PC-3 (cell line): ENCODE results near the gene ZNF277. TPM values are rescaled to one million over a fixed set of nuclear protein-coding genes. Genes with fewer than 3 reads are reported as not detected.

Source experiments
- ATAC-seq: fragments of 200-7000 bp; cut with Tn5 transposase; 2 replicates; pipeline ENCODE4 v1.9.1; 2020; ENCODE audit warnings: mild to moderate bottlenecking, moderate library complexity
- BruUV-seq: library from RNA; stranded (reverse); fragments of 400-500 nt; replicated peaks from 2 replicates; lab custom pipeline; 2021; lab: Mats Ljungman, UMichigan
- CTCF ChIA-PET: fragments of 300-600 bp; sonication (Branson Sonifier 250); formaldehyde crosslinking; loops from one replicate; lab custom pipeline; 2022; ENCODE audit warnings: antibody characterized with exemption; lab: Charles Lee
- POLR2A ChIA-PET: fragments of 300-600 bp; sonication (Branson Sonifier 250); formaldehyde crosslinking; loops from one replicate; lab custom pipeline; 2022; ENCODE audit warnings: antibody characterized with exemption; ENCODE audit not compliant: unreplicated experiment; lab: Charles Lee
- DNase-seq: peaks from one replicate; pipeline ENCODE4 v3.0.0-alpha.2; 2015
- H2AFZ ChIP-seq: fragments of 300-600 bp; sonication (generic); 2 replicates; pipeline ENCODE4 v1.6.0; 2016; ENCODE audit warnings: antibody characterized with exemption, low read length
- H3F3A ChIP-seq: fragments of 300-600 bp; sonication (generic); one replicate; pipeline ENCODE4 v1.6.0; 2017; ENCODE audit warnings: antibody characterized with exemption, low read length, control low read depth, mild to moderate bottlenecking; ENCODE audit not compliant: unreplicated experiment
- H3K27ac ChIP-seq: fragments of 300-600 bp; sonication (generic); 2 replicates; pipeline ENCODE4 v1.5.1; 2016; ENCODE audit warnings: mild to moderate bottlenecking, low read length
- H3K27me3 ChIP-seq: fragments of 300-600 bp; sonication (generic); 2 replicates; pipeline ENCODE4 v1.6.1; 2016; ENCODE audit warnings: low read length, mixed read lengths
- H3K36me3 ChIP-seq: fragments of 300-600 bp; sonication (generic); 2 replicates; pipeline ENCODE4 v1.6.1; 2016; ENCODE audit warnings: low read depth, mixed run types, low read length, mixed read lengths
- H3K4me1 ChIP-seq: fragments of 300-600 bp; sonication (generic); 2 replicates; pipeline ENCODE4 v1.5.1; 2016; ENCODE audit warnings: low read length; ENCODE audit not compliant: insufficient read depth
- H3K4me2 ChIP-seq: fragments of 300-600 bp; sonication (generic); 2 replicates; pipeline ENCODE4 v1.6.0; 2016; ENCODE audit warnings: low read length
- H3K4me3 ChIP-seq: fragments of 300-600 bp; sonication (generic); 2 replicates; pipeline ENCODE4 v1.5.1; 2016; ENCODE audit warnings: mild to moderate bottlenecking, low read length, mixed read lengths
- H3K79me2 ChIP-seq: fragments of 300-600 bp; sonication (generic); 2 replicates; pipeline ENCODE4 v1.6.1; 2017; ENCODE audit warnings: low read length, mixed read lengths
- H3K9ac ChIP-seq: fragments of 300-600 bp; sonication (generic); 2 replicates; pipeline ENCODE4 v1.6.0; 2016; ENCODE audit warnings: mild to moderate bottlenecking, low read length
- H3K9me2 ChIP-seq: fragments of 300-600 bp; sonication (generic); replicated peaks from 2 replicates; pipeline ENCODE4 v1.6.1; 2016; ENCODE audit warnings: mixed run types, low read length, mixed read lengths
- H3K9me3 ChIP-seq: fragments of 300-600 bp; sonication (generic); 2 replicates; pipeline ENCODE4 v1.6.1; 2016; ENCODE audit warnings: low read length, mixed read lengths
- H4K20me1 ChIP-seq: fragments of 300-600 bp; sonication (generic); 2 replicates; pipeline ENCODE4 v1.6.1; 2016; ENCODE audit warnings: low read length, mixed read lengths
- CTCF ChIP-seq: fragments of 300-600 bp; sonication (generic); conservative IDR thresholded peaks from 2 replicates; pipeline ENCODE4 v1.5.1; 2017; ENCODE audit warnings: antibody characterized with exemption, low read depth, mild to moderate bottlenecking, low read length
- EZH2 ChIP-seq: fragments of 300-600 bp; sonication (generic); IDR thresholded peaks from one replicate; pipeline ENCODE4 v1.6.1; 2017; ENCODE audit warnings: antibody characterized with exemption, mild to moderate bottlenecking, low read length; ENCODE audit not compliant: unreplicated experiment
- EZH2phosphoT487 ChIP-seq: fragments of 300-600 bp; sonication (generic); IDR thresholded peaks from 2 replicates; pipeline ENCODE4 v1.6.1; 2018; ENCODE audit warnings: mild to moderate bottlenecking, antibody characterized with exemption, low read length, borderline replicate concordance
- intact Hi-C: fragments of 100-400 bp; cut with micrococcal nuclease; formaldehyde crosslinking; loops from 2 replicates; pipeline ENCODE4 v1.9.0; 2023
- total RNA-seq: library from RNA; depleted of rRNA; stranded (reverse); fragments of >200 nt; gene quantifications from 2 replicates; pipeline ENCODE4 v1.2.3, GENCODE V29; 2014

Gene ZNF277
- total RNA-seq, 1 experiment from 2014 or later = 14.0 TPM

- H2AFZ ChIP-seq = no peak overlapping the region
- no peak overlapping the region for H3K27ac ChIP-seq
- H3K4me2 ChIP-seq = no peak overlapping the region
- no peaks in the 10 kb centered on the region for H3K36me3 ChIP-seq
- no peaks in the 10 kb centered on the region for H3F3A ChIP-seq
- CTCF ChIA-PET = no interaction called here
- TF ChIP-seq EZH2 = no peak
- no peak for TF ChIP-seq CTCF
- TF ChIP-seq EZH2phosphoT487 = no peak
- intact Hi-C loops = loop anchor here (2.0 kb wide), 1 partner anchor 21 kb away; no protein-coding TSS in a partner anchor
- no peak overlapping the region for H3K4me3 ChIP-seq
- H3K27me3 ChIP-seq = no peaks in the 10 kb centered on the region
- H4K20me1 ChIP-seq = no peaks in the 10 kb centered on the region
- DNase-seq (no peak), ATAC-seq (no peak)
- no peaks in the 10 kb centered on the region for H3K9me2 ChIP-seq
- H3K79me2 ChIP-seq = no peaks in the 10 kb centered on the region
- peaks cover 13% of the 10 kb centered on the region for H3K4me1 ChIP-seq
- no peaks in the 10 kb centered on the region for H3K9me3 ChIP-seq
- H3K9ac ChIP-seq = no peak overlapping the region
- POLR2A ChIA-PET = interaction anchor here (0.6 kb wide), 1 partner anchor 340 kb away, joined by 5 read pairs; no protein-coding TSS in a partner anchor
- BruUV-seq = no TSS peak
These were observed 55.5 kb downstream of the ZNF277 start for GRCh38 chr7:112262036-112262435.

DNA sequence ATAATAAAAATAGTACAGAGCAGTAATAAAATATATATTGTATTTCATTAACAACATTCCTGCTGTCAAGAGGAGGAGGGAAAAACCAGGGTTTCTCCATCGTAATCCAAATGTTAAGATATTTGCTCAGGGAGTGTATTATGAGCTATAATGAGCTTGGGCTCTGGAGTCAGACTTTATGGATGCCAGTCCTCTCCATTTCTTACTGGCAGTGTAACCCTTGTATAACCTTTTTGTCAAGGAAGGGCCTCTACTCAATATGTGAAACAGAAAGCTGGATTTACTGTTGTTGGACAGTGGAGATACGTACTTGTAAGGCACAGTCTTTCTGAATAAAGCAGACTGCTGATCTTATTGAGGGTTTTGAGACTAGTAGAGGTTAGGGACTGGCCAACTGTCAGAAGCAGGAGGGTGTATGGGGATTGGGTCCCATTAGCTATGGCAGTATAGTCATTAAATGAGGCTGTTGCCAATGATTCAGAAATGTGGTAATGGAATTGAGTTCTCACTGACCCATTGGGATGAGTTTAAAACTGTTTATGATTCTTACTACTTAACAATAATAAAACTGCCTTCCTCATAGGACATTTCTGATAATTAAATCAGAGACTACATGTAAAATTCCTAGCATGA is 56.5 kb downstream of the ZNF277 start:
- POLR2A ChIA-PET = no interaction called here
- CTCF ChIA-PET = no interaction called here

More for the DNA sequence above, 56.5 kb downstream of the ZNF277 start:
- ATAC-seq (peak; percentile 43; the same call in 1 of the 2 replicates), DNase-seq (no peak)
- no TSS peak for BruUV-seq
- Histone ChIP-seq H3K4me2 (no peak overlapping the region), H3K36me3 (no peaks in the 10 kb centered on the region), H3K4me1 (peaks cover 13% of the 10 kb centered on the region), H3F3A (no peaks in the 10 kb centered on the region), H4K20me1 (no peaks in the 10 kb centered on the region), H3K9me2 (no peaks in the 10 kb centered on the region), H3K4me3 (no peak overlapping the region), H3K27me3 (no peaks in the 10 kb centered on the region), H2AFZ (no peak overlapping the region), H3K79me2 (no peaks in the 10 kb centered on the region), H3K9me3 (no peaks in the 10 kb centered on the region), H3K27ac (no peak overlapping the region), H3K9ac (no peak overlapping the region)
- intact Hi-C loops = loop anchor here (2.0 kb wide), 1 partner anchor 22 kb away; no protein-coding TSS in a partner anchor
- no peak for TF ChIP-seq EZH2
- TF ChIP-seq EZH2phosphoT487 = no peak
- no peak for TF ChIP-seq CTCF
